HG03571 (cell line): ENCODE measurements around the gene IQCH.
"Not testable (repeated sequence)": the region's sequence is repeated elsewhere in the genome, so short reads cannot be mapped to it uniquely, and the experiment has no call there.

Experiments used
- ATAC-seq: cut with Tn5 transposase; IDR thresholded peaks from one replicate; pipeline ENCODE4 v1.9.1; 2021; ENCODE audit not compliant: unreplicated experiment

Gene IQCH

DNA sequence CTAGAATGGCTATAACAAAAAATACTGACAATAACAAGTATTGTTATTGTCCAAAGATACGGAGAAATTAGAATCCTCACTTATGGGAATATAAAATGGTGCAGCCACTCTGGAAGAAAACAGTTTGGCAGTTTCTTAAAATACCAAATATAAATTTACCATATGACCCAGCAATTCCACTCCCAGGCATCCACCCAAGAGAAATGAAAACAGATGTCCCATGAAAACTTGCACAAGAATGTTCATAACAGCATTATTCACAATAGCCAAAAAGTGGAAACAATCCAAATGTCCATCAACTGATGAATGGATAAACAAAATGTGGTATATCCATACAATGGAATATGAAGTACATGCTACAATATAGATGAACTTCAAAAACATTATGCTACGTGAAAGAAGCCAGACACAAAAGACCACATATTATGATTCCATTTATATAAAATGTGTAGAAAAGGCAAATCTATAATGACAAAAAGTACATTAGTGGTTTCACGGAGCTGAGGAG lies 9.6 kb upstream of the IQCH start:
- no peak for ATAC-seq

DNA sequence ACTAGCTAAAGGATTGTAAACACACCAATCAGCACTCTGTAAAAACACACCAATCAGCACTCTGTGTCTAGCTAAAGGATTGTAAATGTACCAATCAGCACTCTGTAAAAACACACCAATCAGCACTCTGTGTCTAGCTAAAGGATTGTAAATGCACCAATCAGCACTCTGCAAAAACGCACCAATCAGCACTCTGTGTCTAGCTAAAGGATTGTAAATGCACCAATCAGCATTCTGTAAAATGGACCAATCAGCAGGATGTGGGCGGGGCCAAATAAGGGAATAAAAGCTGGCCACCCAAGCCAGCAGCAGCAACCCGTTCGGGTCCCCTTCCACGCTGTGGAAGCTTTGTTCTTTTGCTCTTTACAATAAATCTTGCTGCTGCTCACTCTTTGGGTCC lies 8.0 kb upstream of the IQCH start:
- ATAC-seq: not testable (repeated sequence)

DNA sequence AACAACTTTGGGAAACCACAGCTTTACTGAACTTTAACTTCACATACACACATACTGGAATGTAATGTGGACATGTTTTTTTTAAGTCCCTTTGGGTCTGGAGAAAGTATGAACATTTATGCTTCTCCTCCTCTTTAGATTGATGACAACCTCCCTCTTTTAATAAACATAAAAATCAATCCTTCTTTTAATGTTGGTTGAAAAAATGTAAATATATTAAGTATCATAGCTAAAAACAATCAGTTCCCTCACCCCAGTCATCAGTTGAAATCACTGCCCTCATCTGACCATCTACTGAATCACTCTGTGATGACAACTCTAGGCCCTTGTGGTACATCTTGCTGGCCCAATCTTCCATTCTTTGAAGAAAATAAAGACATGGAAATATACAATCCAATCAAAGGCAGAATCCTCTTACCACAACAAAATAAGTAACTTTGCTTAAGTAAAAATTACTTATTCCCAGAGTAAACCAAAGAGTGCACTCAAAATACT lies 6.5 kb upstream of the IQCH start:
- no peak for ATAC-seq

DNA sequence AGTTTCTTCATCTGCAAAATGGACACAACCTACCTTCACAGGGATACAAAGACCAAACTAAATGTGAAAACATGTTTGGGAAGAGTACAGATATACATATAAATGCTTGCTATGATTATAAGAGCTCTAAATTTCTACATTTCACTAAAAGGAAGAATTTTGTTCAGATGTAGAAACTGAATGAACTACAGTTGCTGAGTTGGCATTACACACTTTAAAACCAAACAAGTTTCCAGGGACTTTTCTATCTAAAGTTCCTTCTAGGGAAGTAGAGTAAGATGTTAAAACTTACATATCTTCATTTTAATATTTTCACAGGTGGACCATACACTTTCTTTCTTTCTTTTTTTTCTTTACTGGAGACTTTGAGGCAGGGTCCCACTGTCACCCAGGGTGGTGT lies 4.8 kb upstream of the IQCH start:
- no peak for ATAC-seq

DNA sequence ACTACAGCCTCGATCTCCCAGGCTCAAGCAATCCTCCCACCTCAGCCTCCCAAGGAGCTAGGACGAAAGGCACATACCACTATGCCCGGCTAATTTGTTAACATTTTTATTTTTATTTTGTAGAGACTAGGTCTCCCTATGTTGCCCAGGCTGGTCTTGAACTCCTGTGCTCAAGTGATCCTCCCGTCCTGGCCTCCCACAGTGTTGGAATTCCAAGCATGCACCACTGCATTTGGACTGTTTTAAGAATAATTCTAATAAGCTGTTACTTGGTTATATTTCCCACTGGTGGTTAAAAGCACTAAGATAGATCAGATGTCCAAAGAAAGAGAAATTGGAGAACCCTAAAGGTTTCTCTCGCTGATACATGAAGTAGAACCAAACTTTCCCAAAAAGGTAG lies 3.3 kb upstream of the IQCH start:
- ATAC-seq: no peak

DNA sequence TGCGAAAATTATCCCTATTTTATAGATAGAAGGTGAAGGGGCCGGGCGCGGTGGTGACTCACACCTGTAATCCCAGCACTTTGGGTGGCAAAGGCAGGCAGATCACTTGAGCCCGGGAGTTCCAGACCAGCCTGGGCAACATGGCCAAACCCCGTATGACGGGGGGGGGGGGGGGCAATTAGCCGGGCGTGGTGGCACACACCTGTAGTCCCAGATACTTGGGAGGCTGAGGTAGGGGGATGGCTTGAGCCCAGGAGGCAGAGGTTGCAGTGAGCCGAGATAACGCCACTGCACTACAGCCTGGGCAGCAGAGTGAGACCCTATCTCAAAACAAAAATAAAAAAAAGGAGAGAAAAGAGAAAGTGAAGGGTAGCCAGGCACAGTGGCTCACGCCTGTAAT lies 1.5 kb upstream of the IQCH start:
- ATAC-seq: no peak

DNA sequence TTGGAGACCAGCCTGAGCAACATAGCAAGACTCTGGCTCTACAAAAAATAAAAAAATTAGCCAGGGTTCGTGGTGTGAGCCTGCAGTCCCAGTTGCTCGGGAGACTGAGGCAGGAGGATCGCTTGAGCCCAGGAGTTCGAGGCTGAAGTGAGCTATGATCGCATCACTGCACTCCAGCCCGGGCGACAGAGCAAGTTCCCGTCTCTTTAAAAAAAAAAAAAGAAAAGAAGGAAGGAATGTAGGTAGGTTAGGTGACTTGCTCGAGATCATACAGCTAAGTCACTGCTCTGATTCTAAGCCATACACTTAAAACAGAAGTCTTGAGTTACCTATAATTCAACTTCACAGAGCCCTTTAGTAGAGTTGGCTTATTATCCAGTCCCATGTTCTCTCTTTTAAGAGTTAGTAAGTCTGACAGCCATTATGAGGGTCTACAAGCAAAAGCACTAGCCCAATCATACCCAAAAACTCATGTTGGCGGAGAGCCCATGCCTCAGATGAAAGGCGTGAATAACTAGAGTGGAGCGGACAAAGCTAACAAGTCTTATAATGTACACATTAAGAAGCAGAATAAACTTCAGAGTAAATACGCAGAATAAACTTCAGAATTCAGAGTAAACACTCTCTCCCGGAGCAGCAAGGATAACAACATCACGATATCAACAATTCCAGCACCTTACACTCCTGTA lies 893 bp upstream of the IQCH start:
- no peak for ATAC-seq

DNA sequence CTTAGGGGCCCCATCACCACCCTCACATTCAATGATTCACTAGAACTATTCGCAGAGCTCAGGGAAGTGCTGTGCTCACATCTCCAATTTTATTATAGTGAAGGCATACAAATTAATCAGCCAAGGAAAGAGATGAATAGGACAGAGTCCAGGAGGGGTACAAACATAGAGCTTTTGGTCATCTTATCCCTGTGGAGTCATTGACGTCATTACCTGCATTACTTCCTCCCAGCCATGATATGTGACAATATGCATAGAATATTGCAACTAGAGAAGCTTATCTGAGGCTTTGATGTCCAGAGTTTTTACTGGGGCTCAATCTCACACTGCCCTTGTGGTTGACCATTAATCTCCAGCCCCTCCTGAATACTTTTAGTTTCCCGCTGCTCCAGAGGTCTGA lies 1.5 kb downstream of the IQCH start:
- ATAC-seq: no peak

DNA sequence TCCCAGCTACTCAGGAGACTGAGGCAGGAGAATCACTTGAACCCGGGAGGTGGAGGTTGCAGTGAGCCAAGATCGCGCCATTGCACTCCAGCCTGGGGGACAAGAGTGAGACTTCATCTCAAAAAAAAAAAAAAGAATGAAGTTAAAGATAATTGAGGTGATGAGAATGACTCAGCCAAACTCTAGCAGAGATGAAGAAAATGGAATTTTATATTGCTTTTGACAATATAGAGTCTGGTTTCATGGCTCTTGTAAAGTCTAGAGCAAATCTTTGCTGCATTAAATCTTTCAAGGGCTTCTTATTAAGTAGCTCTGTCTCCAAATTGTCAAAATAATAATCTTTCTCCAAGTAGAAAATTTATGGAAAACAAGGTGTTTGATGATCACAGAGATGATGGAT lies 3.8 kb downstream of the IQCH start:
- ATAC-seq: not testable (repeated sequence)

DNA sequence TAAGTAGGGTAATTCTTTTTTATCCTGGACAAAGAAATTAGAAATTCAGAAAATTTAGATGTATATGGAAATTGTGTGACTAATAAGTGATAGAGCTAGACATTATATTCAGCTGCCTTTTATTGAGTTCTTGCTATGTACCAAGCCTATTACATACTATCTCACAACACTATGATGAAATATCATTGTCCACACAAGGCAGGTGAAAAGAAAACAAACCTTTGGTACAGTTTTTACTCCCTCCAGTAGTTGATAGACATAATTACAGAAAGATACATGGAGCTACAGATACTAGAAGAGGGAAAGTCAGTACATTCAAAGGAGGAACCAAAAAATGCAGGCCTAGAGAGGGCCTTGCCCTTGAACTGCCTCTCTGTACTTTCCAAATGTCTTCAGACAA lies 4.8 kb downstream of the IQCH start:
- no peak for ATAC-seq

DNA sequence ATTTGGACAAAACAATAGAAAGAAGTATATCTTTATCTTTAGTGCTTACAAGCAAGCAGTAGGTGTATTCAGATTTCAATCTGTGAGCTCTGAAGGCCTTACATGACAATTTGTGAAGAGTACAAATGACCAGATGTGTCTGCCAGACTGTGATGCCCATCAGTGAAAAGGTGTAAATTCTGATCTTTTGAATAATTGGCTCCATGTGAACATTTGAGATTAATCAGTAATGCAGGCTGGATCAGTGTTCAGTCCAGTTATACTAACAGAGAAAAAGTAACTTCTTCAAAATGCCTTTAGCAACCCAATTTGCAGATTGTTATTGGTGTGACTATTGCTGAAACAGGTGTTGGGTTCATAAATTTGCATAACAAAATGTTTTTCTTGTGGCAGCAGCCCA lies 5.2 kb downstream of the IQCH start:
- ATAC-seq: no peak

DNA sequence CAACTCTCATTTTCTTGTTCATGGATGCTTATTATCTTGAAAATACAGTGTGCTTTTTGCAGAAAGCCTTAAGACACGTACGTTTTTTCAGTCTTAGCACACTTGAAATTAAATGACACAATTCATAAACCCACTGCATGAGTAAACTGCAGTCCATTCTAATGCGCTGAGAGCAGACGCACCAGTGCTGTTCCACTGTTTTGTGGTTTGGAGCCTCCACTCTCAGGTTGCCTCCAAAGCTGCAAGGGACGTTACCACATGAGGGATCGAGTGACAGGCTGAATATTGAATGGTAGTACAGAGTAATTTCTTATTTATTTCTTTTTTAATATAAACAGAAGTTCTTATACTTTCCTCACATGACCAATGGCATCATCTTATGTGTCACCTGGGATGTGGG lies 12.3 kb downstream of the IQCH start:
- no peak for ATAC-seq

DNA sequence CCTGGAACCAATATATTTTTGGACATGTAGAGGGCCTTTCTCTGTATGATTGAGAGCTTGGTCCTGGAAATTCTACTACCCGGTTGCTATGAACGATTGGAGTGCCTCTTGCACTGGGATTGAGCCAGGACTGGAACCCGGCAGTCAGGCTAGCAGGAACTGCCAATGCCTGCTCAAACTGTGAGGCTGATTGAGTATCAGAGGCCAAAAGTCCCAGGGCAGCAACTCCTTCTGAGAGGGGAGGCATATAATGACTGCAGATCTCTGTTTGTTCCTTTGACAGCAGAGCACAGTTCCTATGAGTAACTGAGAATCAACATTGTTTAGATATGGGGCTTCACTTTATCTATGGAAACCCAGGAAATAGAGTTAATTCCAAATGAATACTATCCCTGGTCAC lies 12.9 kb downstream of the IQCH start:
- ATAC-seq: no peak

DNA sequence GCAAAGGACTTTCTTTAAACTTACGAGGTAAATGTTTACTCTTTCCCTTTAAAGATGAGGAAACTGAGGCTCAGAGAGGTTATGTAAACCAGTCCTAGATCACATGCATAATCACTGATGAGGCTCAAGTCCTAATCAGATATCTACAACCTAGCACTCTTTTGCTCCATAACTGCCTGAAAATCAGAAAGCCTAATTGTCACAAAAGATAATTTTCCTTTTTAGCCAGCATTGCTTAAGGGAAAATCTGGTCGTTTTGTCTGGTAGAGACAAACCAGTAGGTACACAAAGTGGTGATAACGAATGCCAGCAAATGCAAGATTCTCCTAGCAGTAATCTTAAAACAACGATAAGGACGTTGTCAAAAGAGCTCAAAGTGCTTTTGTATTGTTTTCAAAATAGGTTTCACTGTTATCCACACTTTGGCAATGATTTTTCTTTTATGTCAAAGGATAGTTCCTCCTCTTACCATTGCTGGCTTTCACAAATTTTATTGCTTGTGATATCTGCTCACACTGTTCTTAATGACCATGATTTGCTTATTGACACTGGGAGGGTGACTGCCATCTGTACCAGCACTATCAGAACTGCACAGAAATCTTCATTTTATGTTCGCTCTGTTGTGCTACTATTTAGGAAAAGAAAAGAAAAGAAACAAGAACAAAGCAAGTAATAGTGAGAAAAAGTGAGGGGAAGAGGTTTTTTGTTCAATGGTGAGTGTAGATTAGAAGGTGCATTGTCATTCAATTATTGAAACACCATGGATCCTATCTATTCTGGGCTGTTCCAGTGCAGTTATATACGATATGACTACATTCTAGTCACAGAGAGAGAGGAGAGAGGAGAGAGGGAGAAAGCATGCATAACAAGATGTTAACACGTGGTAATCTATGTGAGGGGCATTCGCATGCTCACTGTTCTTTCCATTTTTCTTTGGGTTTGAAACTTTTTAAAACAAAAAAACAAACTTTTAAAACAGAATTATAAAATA lies 13.7 kb downstream of the IQCH start:
- ATAC-seq: no peak

DNA sequence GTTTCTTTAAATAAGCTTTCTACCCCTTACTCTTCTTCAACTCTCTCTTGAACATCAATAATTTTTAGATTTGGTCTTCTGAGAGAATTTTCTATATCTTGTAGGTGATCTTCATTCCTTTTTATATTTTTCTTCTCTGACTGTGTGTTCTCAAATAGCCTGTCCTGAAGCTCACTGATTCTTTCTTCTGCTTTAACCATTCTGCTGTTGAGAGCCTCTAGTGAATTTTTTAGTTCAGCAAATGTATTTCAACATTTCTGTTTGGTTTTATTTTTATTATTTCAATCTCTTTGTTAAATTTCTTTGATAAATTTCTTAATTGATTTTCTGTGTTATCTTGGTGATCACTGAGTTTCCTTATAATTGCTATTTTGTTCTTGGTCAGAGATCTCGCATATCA lies 19.6 kb downstream of the IQCH start:
- ATAC-seq: no peak

DNA sequence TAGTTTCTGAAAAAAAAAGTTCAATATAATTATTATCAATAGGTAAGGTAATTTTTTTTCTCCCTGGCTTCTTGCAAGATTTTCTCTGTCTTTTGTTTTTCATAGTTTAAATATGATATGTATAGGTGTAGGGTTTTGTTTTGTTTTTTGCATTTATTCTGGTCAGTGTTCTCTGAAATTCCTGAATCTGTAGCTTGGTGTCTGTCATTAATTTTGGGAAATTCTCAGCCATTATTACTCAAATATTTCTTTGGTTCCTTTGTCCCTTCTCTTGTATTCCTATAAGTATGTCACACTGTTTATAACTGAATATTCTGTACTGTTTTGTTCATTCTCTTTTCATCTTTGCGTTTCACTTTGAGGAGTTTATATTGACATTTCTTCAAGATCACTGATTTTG lies 22.1 kb downstream of the IQCH start:
- ATAC-seq: no peak

DNA sequence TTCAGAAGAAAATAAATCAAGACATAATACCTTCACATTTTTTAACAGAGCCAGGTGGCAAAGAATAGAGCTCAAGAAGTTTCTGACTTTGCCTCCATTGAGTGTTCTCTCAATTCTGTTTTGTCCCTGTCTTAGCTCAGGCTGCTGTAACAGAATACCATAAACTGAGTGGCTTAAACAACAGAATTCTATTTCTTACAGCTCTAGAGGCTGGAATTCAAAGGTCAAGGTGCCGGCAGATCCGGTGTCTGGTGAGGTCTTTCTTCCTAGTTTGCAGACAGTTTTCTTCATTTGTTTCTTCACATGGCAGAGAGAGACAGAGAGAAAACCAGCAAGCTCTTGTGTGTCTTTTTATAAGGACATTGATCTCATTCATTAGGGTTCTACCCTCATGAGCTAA lies 25.6 kb downstream of the IQCH start:
- ATAC-seq: no peak

DNA sequence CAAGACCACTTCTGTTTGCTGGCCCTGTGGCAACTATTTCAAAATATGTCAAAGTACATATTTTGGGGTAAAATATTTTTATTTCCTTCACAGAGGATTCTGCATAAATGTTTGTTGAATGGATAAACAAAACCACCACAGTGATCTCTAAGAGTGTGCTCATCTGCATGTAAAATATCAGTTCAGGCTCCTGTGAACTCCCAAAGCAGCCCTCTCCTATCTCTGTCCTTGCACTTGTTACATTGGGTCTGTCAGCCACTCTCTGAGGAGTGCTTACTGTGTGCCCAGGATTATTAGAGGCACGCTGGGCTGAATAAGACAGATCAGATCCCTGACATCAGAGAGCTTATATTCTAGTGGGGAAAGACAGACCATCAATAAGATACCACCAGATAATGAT lies 27.1 kb downstream of the IQCH start:
- no peak for ATAC-seq

DNA sequence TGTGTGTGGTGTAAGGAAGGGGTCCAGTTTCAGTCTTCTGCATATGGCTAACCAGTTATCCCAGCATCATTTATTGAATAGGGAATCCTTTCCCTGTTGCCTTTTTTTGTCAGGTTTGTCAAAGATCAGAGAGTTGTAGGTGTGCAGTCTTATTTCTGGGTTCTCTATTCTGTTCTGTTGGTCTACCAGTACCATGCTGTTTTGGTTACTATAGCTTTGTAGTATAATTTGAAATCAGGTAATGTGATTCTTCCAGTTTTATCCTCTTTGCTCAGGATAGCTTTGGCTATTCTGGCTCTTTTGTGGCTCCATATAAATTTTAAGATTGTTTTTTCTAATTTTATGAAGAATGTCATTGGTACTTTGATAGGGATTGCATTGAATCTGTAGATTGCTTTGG lies 31.0 kb downstream of the IQCH start:
- not testable (repeated sequence) for ATAC-seq

DNA sequence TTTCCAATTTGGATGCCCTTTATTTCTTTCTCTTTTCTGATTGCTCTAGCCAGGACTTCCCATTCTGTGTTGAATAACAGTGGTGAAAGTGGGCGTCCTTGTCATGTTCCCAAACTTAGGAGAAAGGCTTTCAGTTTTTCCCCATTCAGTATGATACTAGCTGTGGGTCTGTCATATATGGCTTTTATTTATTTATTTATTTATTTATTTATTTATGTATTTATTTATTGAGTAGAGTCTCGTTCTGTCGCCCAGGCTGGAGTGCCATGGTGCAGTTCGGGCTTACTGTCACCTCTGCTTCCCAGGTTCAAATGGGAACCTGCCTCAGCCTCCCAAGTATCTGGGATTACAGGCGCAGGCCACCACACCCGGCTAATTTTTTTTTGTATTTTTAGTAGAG lies 31.8 kb downstream of the IQCH start:
- ATAC-seq: not testable (repeated sequence)

DNA sequence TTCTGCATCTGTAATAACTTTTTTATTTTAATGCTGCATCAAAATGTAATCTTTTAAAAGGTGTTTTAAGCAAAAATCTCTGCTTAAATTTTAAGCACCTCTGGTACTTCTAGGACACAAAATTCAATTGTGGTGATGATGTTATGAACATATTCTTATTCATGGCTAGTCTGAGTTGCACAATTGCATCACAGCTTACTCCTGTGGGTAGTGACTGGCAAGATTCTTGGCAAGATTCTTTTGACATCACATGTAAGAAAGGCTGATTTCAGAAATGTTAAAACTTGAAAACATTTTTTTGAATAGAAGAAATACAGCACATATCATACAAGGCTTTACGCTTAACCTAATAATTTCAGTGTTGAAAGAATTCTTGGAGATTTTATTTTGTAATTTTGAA lies 35.7 kb downstream of the IQCH start:
- no peak for ATAC-seq

DNA sequence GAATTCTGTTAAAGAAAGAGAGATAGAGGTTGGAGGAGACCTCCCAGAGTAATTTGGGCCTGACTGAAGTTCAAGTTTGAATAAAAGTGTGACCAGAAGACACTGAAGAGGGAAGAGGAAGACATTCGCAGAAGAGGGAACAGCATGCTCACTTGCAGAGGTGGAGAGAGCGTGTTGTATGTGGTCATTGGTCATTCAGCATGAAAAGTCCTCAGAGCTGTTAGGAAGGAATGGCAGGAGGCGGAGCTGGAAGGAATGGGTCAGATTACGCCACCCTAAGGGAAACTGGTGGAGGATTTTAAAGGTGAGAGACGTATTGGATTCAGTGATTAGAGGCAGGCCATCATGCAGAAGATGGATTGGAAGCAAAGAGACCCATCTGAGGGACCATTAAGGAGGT lies 41.6 kb downstream of the IQCH start:
- ATAC-seq: no peak
